Measurements from ENCODE around the gene SLC38A7.
"Not testable (repeated sequence)": the region's sequence is repeated elsewhere in the genome, so short reads cannot be mapped to it uniquely, and the experiment has no call there.

The SLC38A7 gene

DNA sequence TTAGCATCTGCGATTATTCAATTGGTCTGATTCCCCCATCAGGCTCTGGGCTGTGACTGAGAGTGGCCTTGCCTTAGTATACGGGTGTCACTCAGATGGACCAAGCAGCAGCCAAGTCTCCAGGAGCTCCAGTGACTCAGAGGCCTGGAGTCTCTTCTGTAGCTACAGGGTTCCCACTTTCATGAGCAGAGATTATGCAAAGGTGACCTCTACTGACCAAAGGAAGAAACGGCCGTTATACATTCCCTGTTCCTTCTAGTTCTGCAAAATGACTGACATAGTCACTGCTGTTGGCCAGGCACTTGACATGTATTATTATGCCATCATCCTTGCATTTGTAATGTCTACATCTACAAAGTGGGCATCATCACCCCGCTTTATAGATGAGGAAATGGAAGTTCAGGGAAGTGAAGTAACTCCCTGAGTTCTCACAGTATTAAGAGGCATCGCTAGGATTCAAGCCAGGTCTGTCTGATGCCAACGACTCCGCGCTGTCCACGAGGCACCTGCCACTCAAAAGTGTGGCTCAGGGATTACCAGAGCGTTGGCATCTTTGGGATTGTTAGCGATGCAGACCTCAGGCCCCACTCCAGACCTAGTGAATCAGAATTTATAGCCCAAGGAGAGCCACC is 23.3 kb downstream of the SLC38A7 start:
- Histone ChIP-seq H3K79me2 (ENCODE audit: control insufficient read depth, low read length) (no peaks in the 10 kb centered on the region), H3K27me3 (ENCODE audit: control insufficient read depth, low read length) (no peaks in the 10 kb centered on the region), H4K20me1 (ENCODE audit: control insufficient read depth, insufficient read depth, low read depth, low read length) (no peaks in the 10 kb centered on the region), H3K27ac (ENCODE audit: low read depth, low read length) (no peak overlapping the region), H3F3A (ENCODE audit: control insufficient read depth, insufficient read depth) (no peaks in the 10 kb centered on the region), H3K4me3 (ENCODE audit: low read length) (no peak overlapping the region), H3K4me1 (ENCODE audit: control insufficient read depth, low read length) (no peaks in the 10 kb centered on the region), H3K4me2 (ENCODE audit: low read length) (no peak overlapping the region), H3K36me3 (ENCODE audit: control insufficient read depth, low read length) (no peaks in the 10 kb centered on the region), H3K9me3 (ENCODE audit: control insufficient read depth, insufficient read depth, low read length) (no peaks in the 10 kb centered on the region), H3K9me2 (replicated peaks; ENCODE audit: control insufficient read depth, low read length) (no peaks in the 10 kb centered on the region)
- no peak for TF ChIP-seq EZH2phosphoT487 (IDR thresholded peaks at IDR 0.05; ENCODE audit: borderline replicate concordance, low read length)
- TF ChIP-seq, protein P1, sequence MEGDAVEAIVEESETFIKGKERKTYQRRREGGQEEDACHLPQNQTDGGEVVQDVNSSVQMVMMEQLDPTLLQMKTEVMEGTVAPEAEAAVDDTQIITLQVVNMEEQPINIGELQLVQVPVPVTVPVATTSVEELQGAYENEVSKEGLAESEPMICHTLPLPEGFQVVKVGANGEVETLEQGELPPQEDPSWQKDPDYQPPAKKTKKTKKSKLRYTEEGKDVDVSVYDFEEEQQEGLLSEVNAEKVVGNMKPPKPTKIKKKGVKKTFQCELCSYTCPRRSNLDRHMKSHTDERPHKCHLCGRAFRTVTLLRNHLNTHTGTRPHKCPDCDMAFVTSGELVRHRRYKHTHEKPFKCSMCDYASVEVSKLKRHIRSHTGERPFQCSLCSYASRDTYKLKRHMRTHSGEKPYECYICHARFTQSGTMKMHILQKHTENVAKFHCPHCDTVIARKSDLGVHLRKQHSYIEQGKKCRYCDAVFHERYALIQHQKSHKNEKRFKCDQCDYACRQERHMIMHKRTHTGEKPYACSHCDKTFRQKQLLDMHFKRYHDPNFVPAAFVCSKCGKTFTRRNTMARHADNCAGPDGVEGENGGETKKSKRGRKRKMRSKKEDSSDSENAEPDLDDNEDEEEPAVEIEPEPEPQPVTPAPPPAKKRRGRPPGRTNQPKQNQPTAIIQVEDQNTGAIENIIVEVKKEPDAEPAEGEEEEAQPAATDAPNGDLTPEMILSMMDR (IDR thresholded peaks at IDR 0.05; ENCODE audit: low read depth, low read length, poor library complexity, severe bottlenecking): peak; percentile 57

DNA sequence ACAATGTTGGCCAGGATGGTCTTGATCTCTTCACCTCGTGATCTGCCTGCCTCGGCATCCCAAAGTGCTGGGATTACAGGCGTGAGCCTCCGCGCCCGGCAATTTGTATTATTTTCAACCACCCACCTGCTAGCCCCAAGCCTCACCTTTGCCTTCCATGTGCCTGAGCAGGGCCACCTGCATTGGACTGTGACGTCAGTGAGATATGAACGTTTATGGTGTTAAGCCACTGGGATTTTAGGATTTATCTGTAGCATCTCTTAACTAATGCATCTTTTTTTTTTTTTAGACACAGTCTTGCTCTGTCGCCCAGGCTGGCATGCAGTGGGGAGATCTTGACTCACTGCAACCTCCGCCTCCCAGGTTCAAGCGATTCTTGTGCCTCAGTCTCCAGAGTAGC is 24.7 kb downstream of the SLC38A7 start:
- H3K4me1 ChIP-seq (ENCODE audit: control insufficient read depth, low read length); H3K9me3 ChIP-seq (ENCODE audit: control insufficient read depth, insufficient read depth, low read length); H3K4me3 ChIP-seq (ENCODE audit: low read length); H3K36me3 ChIP-seq (ENCODE audit: control insufficient read depth, low read length); H3K9me2 ChIP-seq (replicated peaks; ENCODE audit: control insufficient read depth, low read length); H3K4me2 ChIP-seq (ENCODE audit: low read length); H3K79me2 ChIP-seq (ENCODE audit: control insufficient read depth, low read length); H3F3A ChIP-seq (ENCODE audit: control insufficient read depth, insufficient read depth); H3K27me3 ChIP-seq (ENCODE audit: control insufficient read depth, low read length); H4K20me1 ChIP-seq (ENCODE audit: control insufficient read depth, insufficient read depth, low read depth, low read length); H3K27ac ChIP-seq (ENCODE audit: low read depth, low read length): not testable (repeated sequence)

DNA sequence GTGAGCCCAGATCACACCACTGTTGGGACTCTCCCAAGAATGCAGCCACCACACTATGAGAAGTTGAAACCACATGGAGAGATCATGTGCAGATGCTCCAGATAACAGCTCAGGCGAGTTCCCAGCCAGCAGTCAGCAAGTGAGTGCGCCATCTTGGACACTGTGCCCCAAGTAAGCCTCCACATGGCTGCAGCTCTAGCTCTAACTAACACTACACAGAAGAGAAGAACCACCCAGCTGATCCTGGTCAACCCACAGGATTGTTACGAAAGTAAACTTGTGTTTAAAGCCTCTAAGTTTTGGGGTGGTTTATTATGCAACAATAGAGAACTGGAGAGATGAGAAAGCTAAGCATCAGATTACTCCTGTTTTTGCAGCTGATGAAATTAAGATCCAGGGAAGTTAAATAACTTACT is 25.8 kb downstream of the SLC38A7 start:
- H3F3A ChIP-seq (ENCODE audit: control insufficient read depth, insufficient read depth): no peaks in the 10 kb centered on the region
- no peak overlapping the region for H3K4me3 ChIP-seq (ENCODE audit: low read length)
- no peaks in the 10 kb centered on the region for H3K9me2 ChIP-seq (replicated peaks; ENCODE audit: control insufficient read depth, low read length)
- H3K36me3 ChIP-seq (ENCODE audit: control insufficient read depth, low read length): no peaks in the 10 kb centered on the region
- no peaks in the 10 kb centered on the region for H3K79me2 ChIP-seq (ENCODE audit: control insufficient read depth, low read length)
- H3K27ac ChIP-seq (ENCODE audit: low read depth, low read length): no peak overlapping the region
- H4K20me1 ChIP-seq (ENCODE audit: control insufficient read depth, insufficient read depth, low read depth, low read length): no peaks in the 10 kb centered on the region
- TF ChIP-seq, protein P1 (IDR thresholded peaks at IDR 0.05; ENCODE audit: low read depth, low read length, poor library complexity, severe bottlenecking): no peak
- TF ChIP-seq EZH2phosphoT487 (IDR thresholded peaks at IDR 0.05; ENCODE audit: borderline replicate concordance, low read length): no peak
- no peaks in the 10 kb centered on the region for H3K27me3 ChIP-seq (ENCODE audit: control insufficient read depth, low read length)
- no peaks in the 10 kb centered on the region for H3K9me3 ChIP-seq (ENCODE audit: control insufficient read depth, insufficient read depth, low read length)
- no peak overlapping the region for H3K4me2 ChIP-seq (ENCODE audit: low read length)
- H3K4me1 ChIP-seq (ENCODE audit: control insufficient read depth, low read length): no peaks in the 10 kb centered on the region

DNA sequence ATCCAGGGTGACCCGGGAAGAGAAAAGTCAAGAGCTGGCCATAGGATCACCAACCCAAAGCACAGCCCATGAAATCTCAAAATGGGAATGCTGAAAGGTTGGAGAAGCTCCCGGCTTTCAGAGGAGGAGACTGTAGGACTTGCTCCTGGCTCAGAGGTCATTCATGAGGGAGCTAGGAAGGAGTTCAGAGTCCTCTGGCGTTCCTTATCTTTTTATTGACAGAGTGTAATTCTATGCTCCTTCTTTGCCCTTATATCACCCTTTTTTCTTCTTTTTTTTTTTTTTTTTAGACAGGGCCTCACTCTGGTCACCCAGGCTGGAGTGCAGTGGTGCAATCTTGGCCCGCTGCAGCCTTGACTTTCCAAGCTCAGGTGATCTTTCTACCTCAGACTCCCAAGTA is 27.7 kb downstream of the SLC38A7 start:
- Histone ChIP-seq H3K4me2 (ENCODE audit: low read length) (no peak overlapping the region), H3K36me3 (ENCODE audit: control insufficient read depth, low read length) (no peaks in the 10 kb centered on the region), H3K27ac (ENCODE audit: low read depth, low read length) (no peak overlapping the region), H4K20me1 (ENCODE audit: control insufficient read depth, insufficient read depth, low read depth, low read length) (no peaks in the 10 kb centered on the region), H3K4me3 (ENCODE audit: low read length) (no peak overlapping the region), H3K4me1 (ENCODE audit: control insufficient read depth, low read length) (no peaks in the 10 kb centered on the region), H3K9me2 (replicated peaks; ENCODE audit: control insufficient read depth, low read length) (no peaks in the 10 kb centered on the region), H3K9me3 (ENCODE audit: control insufficient read depth, insufficient read depth, low read length) (no peaks in the 10 kb centered on the region), H3K79me2 (ENCODE audit: control insufficient read depth, low read length) (no peaks in the 10 kb centered on the region), H3K27me3 (ENCODE audit: control insufficient read depth, low read length) (no peaks in the 10 kb centered on the region), H3F3A (ENCODE audit: control insufficient read depth, insufficient read depth) (no peaks in the 10 kb centered on the region)
- TF ChIP-seq, protein P1 (IDR thresholded peaks at IDR 0.05; ENCODE audit: low read depth, low read length, poor library complexity, severe bottlenecking): no peak
- no peak for TF ChIP-seq EZH2phosphoT487 (IDR thresholded peaks at IDR 0.05; ENCODE audit: borderline replicate concordance, low read length)
